Endothelial cell of umbilical vein (primary cell): Measurements from ENCODE around the gene INPP1. TPM values are rescaled to one million over a fixed set of nuclear protein-coding genes. Genes with fewer than 3 reads are reported as not detected.

Experiments used
- BruUV-seq: library from RNA; stranded (reverse); fragments of 400-500 nt; replicated peaks from 2 replicates; lab custom pipeline; 2021; lab: Mats Ljungman, UMichigan
- CTCF ChIA-PET: fragments of 300-600, 350-600 bp; sonication (Branson Sonifier 250); formaldehyde crosslinking; loops from one replicate; lab custom pipeline; 2021; ENCODE audit warnings: antibody characterized with exemption, inconsistent platforms; lab: Charles Lee
- POLR2A ChIA-PET: fragments of 300-600, 350-600 bp; sonication (Branson Sonifier 250); formaldehyde crosslinking; loops from one replicate; lab custom pipeline; 2021; ENCODE audit warnings: antibody characterized with exemption, inconsistent platforms; lab: Charles Lee
- DNase-seq: peaks from one replicate; pipeline ENCODE4 v3.0.0-alpha.2; 2011; ENCODE audit warnings: low read depth, low spot score
- FAIRE-seq: peaks from 2 replicates; lab custom pipeline; 2011; peaks lifted over from hg19 to GRCh38; lab: Jason Lieb, UNC
- H2AFZ ChIP-seq: 2 replicates; pipeline ENCODE4 v1.6.0; 2012; ENCODE audit warnings: low read depth, low read length, control low read depth, inconsistent platforms
- H3K27ac ChIP-seq: 2 replicates; pipeline ENCODE4 v1.5.1; 2011; ENCODE audit warnings: low read depth, mild to moderate bottlenecking, control low read depth, low read length, moderate library complexity; ENCODE audit not compliant: insufficient read depth
- H3K27me3 ChIP-seq, 2 experiments: 2 replicates each; pipeline versions ENCODE4 v1.6.0 to v1.6.1; 2011; ENCODE audit warnings: low read length in 2 of 2, mixed read lengths in 1 of 2; ENCODE audit not compliant: control insufficient read depth in 2 of 2, insufficient read depth in 2 of 2
- H3K36me3 ChIP-seq, 2 experiments: 2 replicates in 1 of 2; 3 replicates in 1 of 2; pipeline ENCODE4 v1.5.1; 2011; ENCODE audit warnings: low read length in 2 of 2, mild to moderate bottlenecking in 1 of 2, moderate library complexity in 1 of 2; ENCODE audit not compliant: control insufficient read depth in 2 of 2, insufficient read depth in 2 of 2; ENCODE audit errors: extremely low read depth in 1 of 2
- H3K4me1 ChIP-seq: 3 replicates; pipeline ENCODE4 v1.5.1; 2011; ENCODE audit warnings: mild to moderate bottlenecking, low read length; ENCODE audit not compliant: control insufficient read depth, insufficient read depth; ENCODE audit errors: extremely low read depth
- H3K4me2 ChIP-seq: 2 replicates; pipeline ENCODE4 v1.6.1; 2011; ENCODE audit warnings: low read length, control low read depth, mixed read lengths; ENCODE audit not compliant: insufficient read depth
- H3K4me3 ChIP-seq, 3 experiments: fragments of 200-600 bp in 1 of 3; sonication (generic), shearing (Covaris generic) in 1 of 3; replicated peaks in 1 of 3; 2 replicates each; pipeline ENCODE4 v1.5.1; 2011 to 2016; ENCODE audit warnings: control low read depth in 3 of 3, low read length in 3 of 3, mild to moderate bottlenecking in 2 of 3, inconsistent platforms in 1 of 3, low read depth in 1 of 3, moderate library complexity in 1 of 3; ENCODE audit not compliant: insufficient read depth in 1 of 3
- H3K79me2 ChIP-seq: 2 replicates; pipeline ENCODE4 v1.6.0; 2012; ENCODE audit warnings: low read length, inconsistent platforms; ENCODE audit not compliant: control insufficient read depth, insufficient read depth
- H3K9ac ChIP-seq: replicated peaks from 2 replicates; pipeline ENCODE3; 2011; ENCODE audit warnings: low read length, control low read depth; ENCODE audit not compliant: insufficient read depth; ENCODE audit errors: extremely low read depth
- H3K9me1 ChIP-seq: replicated peaks from 3 replicates; pipeline ENCODE4 v1.6.0; 2011; ENCODE audit warnings: mild to moderate bottlenecking, low read length; ENCODE audit not compliant: control insufficient read depth, insufficient read depth; ENCODE audit errors: extremely low read depth
- H3K9me3 ChIP-seq: replicated peaks from 2 replicates; pipeline ENCODE4 v1.5.1; 2012; ENCODE audit warnings: low read length, inconsistent platforms; ENCODE audit not compliant: control insufficient read depth, insufficient read depth
- H4K20me1 ChIP-seq: replicated peaks from 2 replicates; pipeline ENCODE3; 2011; ENCODE audit warnings: mild to moderate bottlenecking, low read length; ENCODE audit not compliant: control insufficient read depth, insufficient read depth; ENCODE audit errors: extremely low read depth
- CTCF ChIP-seq, 2 donors: IDR thresholded peaks; 1 replicate in 1 of 2; 2 replicates in 1 of 2; pipeline ENCODE4 v1.5.1; 2011; ENCODE audit warnings: low read length in 2 of 2, mild to moderate bottlenecking in 2 of 2, moderate library complexity in 2 of 2, control low read depth in 1 of 2, inconsistent platforms in 1 of 2, low read depth in 1 of 2; ENCODE audit not compliant: insufficient read depth in 1 of 2; ENCODE audit errors: extremely low read depth in 1 of 2
- EZH2 ChIP-seq: IDR thresholded peaks from 2 replicates; pipeline ENCODE4 v1.6.1; 2012; ENCODE audit warnings: borderline replicate concordance, low read depth, mild to moderate bottlenecking, moderate library complexity, low read length, inconsistent platforms; ENCODE audit not compliant: severe bottlenecking
- FOS ChIP-seq: IDR thresholded peaks from 2 replicates; pipeline ENCODE4 v1.6.1; 2011; ENCODE audit warnings: mild to moderate bottlenecking, low read length, moderate library complexity, borderline replicate concordance; ENCODE audit not compliant: insufficient read depth
- GATA2 ChIP-seq: IDR thresholded peaks from 2 replicates; pipeline ENCODE4 v1.7.0; 2011; ENCODE audit warnings: low read depth, mild to moderate bottlenecking, moderate library complexity, mixed read lengths, low read length; ENCODE audit not compliant: insufficient read length, insufficient read depth
- JUN ChIP-seq: IDR thresholded peaks from 2 replicates; pipeline ENCODE4 v1.6.1; 2011; ENCODE audit warnings: borderline replicate concordance, low read depth; ENCODE audit not compliant: insufficient read length, insufficient read depth
- MYC ChIP-seq: IDR thresholded peaks from one replicate; pipeline ENCODE4 v1.6.1; 2011; ENCODE audit warnings: mild to moderate bottlenecking, low read depth, low read length
- POLR2A ChIP-seq: IDR thresholded peaks from 2 replicates; pipeline ENCODE4 v1.6.1; 2012; ENCODE audit warnings: low read depth, mild to moderate bottlenecking, control low read depth, low read length
- POLR2AphosphoS5 ChIP-seq: IDR thresholded peaks from 2 replicates; pipeline ENCODE4 v1.6.1; 2012; ENCODE audit warnings: low read depth, mild to moderate bottlenecking, control low read depth, low read length, moderate library complexity; ENCODE audit not compliant: insufficient read depth
- dilution Hi-C: fragments of 300-500 bp; cut with MboI; formaldehyde crosslinking; loops from one replicate; pipeline ENCODE4 v1.15.0; 2019; ENCODE audit warnings: low sequenced_read_pairs; ENCODE audit not compliant: extremely low pct_ligation_motif_present
- intact Hi-C: fragments of 100-400 bp; cut with micrococcal nuclease; formaldehyde crosslinking; loops from one replicate; pipeline ENCODE4 v1.10.0; 2022
- polyA plus RNA-seq, 4 experiments: library from polyadenylated mRNA; depleted of rRNA in 3 of 4; stranded (reverse) in 3 of 4; unstranded in 1 of 4; fragments of >200 nt; gene quantifications; 2 replicates each; pipeline versions ENCODE4 v1.2.1 to v1.2.3, GENCODE V29; 2011 to 2012; ENCODE audit warnings: missing spikeins in 1 of 4
- total RNA-seq: library from RNA; stranded (reverse); gene quantifications from 2 replicates; pipeline ENCODE4 v1.2.3, GENCODE V29; 2021
- TF ChIP-seq, protein P1 (sequence below): IDR thresholded peaks from 2 replicates; pipeline ENCODE4 v1.6.1; 2011; ENCODE audit not compliant: insufficient read depth, insufficient read length

Gene INPP1
- total and polyA plus RNA-seq, 2 donors (not counting 3 experiments of a cell fraction or from before 2014, with no cell fraction given) = 10.6 to 36.8 TPM

DNA sequence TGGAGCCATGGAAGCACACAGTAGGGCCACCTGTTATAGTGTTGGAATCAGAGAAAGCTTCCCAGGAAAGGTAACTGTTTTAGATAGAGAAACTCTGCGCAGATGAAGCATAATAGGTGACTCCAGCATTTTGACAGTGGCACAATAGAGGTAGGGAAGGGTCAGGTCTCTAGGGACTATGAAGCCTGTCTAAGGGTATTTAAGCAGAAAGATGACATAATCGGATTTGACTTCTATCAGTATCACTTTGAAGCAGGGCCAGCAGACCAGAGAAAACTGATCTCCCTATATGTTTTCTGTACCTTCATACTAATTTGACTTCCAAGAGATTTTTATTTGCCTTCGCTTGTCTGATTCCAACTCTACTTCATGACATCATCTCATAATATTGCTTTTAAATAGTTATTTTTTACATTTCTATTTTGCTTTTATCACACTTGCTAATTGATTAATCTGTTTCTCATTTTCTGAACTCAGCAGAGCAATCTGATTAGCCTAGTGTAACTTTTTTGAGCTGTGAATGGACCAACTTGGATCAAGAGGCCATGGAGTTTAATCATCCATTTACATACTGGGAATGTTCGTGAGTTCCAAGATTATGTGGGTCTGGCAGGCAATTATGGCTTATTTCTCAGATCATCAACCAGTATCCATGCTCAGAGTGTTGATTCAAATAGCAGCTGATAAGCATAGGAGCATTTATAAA lies 15.4 kb upstream of the INPP1 start:
- Histone ChIP-seq H3K9me1 (no peaks in the 10 kb centered on the region), H3K36me3 (no peaks in the 10 kb centered on the region), H3K27ac (no peak overlapping the region), H3K79me2 (no peaks in the 10 kb centered on the region), H3K9ac (no peak overlapping the region), H2AFZ (no peak overlapping the region), H4K20me1 (no peaks in the 10 kb centered on the region), H3K4me2 (no peak overlapping the region), H3K9me3 (no peaks in the 10 kb centered on the region), H3K27me3 (no peaks in the 10 kb centered on the region), H3K4me3 (no peak overlapping the region), H3K4me1 (peaks cover 2% of the 10 kb centered on the region)
- intact Hi-C loops = loop anchor here (1.0 to 2.0 kb wide), 2 partner anchors 44 to 183 kb away; no protein-coding TSS in a partner anchor
- BruUV-seq = no TSS peak
- FAIRE-seq = no peak
- TF ChIP-seq MYC (no peak), CTCF (IDR thresholded peaks at IDR 0.05; ENCODE audit: extremely low read depth in 1 of 2, insufficient read depth in 1 of 2, low read depth in 1 of 2, low read length in 2 of 2) (no peak), FOS (no peak), JUN (no peak), GATA2 (no peak), POLR2AphosphoS5 (no peak), EZH2 (no peak), POLR2A (no peak)
- TF ChIP-seq, protein P1, sequence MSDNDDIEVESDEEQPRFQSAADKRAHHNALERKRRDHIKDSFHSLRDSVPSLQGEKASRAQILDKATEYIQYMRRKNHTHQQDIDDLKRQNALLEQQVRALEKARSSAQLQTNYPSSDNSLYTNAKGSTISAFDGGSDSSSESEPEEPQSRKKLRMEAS = no peak
- dilution Hi-C loops = no loop called here
- DNase-seq = no peak
- CTCF ChIA-PET = interaction anchor here (0.7 to 3.2 kb wide), 15 partner anchors 8 to 453 kb away, joined by 3 to 27 read pairs (median 6); partner anchors contain the start of genes HIBCH and INPP1
- POLR2A ChIA-PET = no interaction called here
